Activated naive CD8-positive, alpha-beta T cell treated with anti-CD3 and anti-CD28 coated beads, Interleukin-2, amount 50 U/mL, for 16 hours (primary cell): ENCODE measurements around the gene SLC26A5.
A peak's percentile ranks its signal among the peaks of the same experiment; 100 is the strongest.
"Not testable (repeated sequence)": the region's sequence is repeated elsewhere in the genome, so short reads cannot be mapped to it uniquely, and the experiment has no call there.

Experiments
- DNase-seq: peaks from one replicate; pipeline ENCODE4 v3.0.0-alpha.2; 2020; ENCODE audit warnings: low read depth, low spot score

The SLC26A5 gene

DNA sequence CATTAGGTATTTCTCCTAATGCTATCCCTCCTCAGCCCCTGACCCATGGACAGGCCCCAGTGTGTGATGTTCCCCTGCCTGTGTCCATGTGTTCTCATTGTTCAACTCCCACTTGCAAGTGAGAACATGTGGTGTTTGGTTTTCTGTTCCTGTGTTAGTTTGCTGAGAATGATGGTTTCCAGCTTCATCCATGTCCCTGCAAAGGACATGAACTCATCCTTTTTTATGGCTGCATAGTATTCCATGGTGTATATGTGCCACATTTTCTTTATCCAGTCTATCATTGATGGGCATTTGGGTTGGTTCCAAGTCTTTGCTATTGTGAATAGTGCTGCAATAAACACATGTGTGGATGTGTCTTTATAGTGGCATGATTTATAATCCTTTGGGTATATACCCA, 46.3 kb downstream of the SLC26A5 start:
- DNase-seq, result not testable (repeated sequence)

DNA sequence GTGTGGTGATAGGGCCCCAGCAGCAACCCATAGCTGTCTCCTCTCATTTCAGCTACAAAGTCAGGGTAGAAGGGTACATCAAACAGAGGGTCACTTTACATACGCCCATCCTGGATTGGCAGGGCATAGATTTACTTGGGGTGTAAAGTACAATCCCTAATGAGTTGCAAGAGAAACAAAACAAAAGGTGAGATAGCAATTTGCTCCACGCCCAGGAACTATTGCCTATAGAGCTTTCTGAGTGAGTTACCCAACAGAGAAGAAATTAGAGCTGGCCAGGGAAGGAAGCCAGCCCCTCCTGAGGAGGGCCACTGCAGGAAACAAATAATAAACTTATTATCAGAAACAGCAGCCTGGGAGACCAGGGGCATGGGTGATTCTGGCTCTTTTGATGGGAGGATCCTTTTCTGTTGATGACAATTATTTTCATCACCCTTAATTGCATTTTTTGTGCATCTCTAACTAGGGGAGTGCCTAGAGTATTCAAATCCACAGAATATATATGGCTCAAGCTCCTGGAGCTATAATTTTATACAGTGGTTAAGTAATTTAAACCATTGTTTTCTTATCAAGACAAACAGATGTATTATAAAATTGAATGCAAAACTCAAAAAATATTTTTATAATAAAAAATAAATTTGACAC, 47.4 kb downstream of the SLC26A5 start:
- no peak for DNase-seq

DNA sequence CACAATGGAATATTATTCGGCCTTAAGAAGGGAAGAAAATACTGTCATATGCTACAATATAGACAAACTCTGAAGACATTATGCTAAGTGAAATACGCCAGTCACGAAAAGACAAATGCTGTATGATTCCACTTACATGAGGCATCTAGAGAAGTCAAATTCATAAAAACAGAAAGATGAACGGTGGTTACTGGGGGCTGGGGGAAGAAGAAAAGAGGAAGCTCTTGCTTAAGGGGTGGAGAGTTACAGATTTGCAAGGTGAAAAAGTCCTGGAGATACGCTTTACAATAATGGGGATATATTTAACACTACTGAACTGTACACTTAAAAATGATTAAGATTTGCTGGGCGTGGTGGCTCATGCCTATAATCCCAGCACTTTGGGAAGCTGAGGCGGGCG, 49.5 kb downstream of the SLC26A5 start:
- DNase-seq, result no peak

DNA sequence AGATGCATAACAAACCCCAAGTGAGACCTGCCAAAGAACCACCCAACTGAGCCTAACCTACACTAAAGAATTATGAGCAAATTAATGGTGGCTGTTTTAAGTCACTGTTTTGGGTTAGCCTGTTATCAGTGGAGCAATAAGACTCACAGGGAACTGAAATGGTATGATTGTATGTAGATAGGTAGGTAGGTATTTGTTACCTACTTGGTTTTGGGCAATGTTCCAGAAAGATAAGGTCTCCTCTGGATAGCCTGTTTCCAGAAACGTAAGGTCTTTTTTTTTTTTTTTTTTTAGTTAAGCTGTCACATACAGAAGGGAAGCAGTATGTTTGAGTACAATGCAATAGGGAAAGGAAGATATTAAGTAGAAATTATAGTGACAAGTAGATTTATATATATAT, 50.9 kb downstream of the SLC26A5 start:
- no peak for DNase-seq

DNA sequence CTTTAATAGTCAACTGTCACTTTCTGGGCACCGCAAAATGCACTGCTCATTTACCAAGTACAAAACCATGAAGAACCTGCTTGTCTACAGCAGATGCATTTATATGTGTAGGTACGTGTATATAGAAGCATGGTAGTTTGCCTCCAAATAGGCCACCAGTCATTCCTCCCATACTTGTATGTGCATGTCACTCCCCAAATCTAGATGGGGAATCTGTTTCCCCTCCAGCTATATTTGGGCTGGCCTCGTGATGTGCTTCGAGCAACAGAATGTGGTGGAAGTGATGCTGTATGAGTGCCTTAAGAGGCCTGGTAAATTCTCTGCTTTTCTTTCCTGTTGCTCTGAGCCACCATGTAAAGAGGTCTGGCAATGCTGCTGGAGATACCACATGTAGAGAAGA, 51.4 kb downstream of the SLC26A5 start:
- no peak for DNase-seq

DNA sequence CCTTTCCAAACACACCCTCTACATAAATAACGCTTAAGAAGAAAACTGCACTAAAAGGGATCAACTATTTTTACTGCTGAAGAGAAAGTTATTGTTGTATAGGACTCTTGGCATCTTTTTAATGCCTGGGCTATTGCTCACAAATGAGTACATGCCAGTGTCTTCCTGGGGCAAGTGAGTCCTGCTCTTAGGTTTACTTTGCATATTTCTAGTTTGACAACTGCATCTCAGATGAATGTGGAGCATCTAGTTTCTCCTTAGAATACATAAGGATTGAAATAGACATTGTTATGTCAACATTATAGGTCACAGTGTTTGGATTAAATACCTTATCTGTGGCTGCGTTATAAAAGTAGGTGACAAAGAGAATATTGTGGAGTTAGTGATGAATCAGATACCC, 54.0 kb downstream of the SLC26A5 start:
- no peak for DNase-seq

DNA sequence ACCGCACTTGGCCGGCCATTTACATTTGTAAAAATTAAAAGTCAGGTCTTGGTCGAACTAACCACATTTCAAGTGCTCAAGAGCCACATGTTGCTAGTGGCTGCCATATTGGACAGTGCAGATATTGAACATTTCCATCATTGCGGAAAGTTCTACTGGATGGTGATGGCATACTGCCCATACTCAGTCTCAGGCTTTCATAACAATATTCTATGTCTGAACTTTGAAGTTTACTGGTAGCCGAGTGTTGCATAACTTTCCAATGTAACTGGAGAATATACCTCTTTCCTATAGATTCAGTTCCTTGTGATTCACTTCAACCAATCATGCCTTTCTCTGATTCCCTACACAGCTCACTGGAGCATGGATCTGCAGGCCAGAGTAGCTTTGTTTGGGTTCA, 54.9 kb downstream of the SLC26A5 start:
- DNase-seq, result no peak

DNA sequence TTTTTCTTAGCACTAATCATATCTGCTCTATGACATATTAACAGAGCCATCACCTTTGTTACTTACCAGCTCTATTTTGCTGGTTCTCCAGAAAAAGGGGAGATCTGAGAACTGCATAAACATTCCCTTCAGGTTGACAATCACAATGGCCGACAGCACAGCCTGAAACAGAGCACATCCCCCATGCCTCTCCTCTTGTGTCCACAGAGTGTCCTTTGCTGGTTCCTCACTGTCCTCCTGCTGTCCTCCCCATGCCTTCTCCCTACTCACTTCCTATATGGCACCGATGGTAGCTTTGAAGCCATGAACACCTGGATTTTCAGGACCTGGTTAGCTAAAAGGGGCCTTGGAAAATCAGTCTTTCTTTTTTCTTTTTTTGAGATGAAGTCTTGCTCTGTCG, 56.7 kb downstream of the SLC26A5 start:
- no peak for DNase-seq

DNA sequence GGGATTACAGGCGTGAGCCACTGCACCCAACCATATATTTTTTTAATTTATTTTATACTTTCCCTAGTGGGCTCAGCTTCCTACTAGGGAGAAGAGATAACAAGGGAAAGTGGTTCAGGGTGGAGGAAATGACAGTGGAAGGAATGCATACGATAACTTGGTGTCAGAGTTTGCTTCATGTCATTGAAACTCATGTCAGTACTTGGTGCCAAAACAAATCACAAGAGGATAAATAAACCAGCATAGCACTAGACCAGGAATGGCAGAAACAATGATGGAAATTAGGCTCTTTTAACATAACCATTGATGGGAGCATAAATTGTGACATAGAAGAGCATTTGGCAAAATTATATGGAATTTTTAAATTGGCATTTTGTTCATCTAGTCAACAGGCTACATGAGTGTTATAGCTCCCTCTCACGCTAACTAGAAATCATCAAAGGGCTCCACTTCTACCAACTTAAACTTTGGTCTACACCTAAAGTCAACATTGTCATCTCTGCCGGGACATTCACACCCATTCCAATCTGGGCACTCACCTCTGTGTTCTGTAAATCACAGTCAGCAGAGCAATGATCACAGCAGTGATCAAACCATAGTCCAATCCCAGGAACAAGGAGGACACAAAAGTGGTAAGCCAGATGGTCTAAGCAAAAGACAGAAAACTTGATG, 57.4 kb downstream of the SLC26A5 start:
- DNase-seq, result no peak

DNA sequence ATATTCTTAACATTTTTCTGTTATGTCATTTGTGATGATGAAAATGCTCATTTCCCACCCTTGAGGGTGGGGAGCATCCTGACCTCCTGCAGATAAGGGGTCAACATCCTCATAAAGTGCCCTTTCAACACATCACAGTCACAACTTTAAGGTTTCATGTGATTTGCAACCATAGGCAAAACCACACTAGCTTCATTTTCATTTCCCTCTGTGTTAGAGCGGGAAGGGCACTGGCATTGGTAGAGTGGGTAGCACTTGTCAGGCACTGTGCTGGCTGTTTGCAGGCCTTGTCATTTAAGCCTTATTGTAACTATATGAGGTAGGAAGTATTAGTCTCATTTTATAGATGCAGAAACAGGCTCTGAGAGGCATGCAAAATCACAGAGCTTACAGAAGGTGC, 58.8 kb downstream of the SLC26A5 start:
- DNase-seq, result no peak

DNA sequence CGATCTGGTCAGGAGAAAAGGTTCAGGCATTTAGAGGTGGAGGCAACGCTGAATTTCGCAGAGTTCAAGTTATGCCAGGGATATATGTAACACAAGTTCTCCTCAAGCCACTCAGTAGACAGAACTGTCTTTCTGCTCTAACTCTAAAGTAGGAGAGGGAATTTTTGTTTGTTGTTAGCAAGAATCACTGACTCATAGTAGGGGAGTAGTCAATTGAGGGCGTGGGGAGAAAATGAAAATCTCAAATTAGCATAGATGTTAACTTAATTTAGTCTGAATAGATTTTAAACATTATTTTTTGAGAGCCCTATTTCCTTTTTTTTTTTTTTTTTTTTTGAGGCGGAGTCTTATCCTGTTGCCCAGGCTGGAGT, 64.0 kb downstream of the SLC26A5 start:
- DNase-seq, result no peak

DNA sequence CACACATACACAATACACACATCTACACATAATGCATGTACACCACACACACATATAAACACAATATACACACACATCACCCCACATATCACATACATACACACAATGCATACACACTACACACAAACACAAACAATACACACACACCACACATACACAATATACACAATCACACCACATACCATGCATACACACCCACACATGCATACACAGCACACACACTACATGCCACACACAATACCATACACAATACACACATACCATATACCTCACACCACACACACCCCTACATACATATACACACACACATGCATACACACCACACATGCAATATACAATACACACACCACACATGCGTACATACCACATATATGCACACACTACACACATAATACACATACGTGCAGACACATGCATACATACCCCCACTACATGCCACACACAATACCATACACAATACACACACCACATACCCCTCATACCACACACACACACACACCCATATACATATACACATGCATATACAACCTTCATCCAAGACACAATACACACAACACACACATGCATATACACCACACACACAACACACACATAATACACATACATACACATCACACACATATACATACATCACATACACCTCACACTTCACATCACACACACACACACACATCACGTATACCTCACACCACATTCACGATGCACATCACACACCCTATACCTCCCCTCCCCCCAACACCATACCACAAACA, 64.6 kb downstream of the SLC26A5 start:
- DNase-seq, result no peak

DNA sequence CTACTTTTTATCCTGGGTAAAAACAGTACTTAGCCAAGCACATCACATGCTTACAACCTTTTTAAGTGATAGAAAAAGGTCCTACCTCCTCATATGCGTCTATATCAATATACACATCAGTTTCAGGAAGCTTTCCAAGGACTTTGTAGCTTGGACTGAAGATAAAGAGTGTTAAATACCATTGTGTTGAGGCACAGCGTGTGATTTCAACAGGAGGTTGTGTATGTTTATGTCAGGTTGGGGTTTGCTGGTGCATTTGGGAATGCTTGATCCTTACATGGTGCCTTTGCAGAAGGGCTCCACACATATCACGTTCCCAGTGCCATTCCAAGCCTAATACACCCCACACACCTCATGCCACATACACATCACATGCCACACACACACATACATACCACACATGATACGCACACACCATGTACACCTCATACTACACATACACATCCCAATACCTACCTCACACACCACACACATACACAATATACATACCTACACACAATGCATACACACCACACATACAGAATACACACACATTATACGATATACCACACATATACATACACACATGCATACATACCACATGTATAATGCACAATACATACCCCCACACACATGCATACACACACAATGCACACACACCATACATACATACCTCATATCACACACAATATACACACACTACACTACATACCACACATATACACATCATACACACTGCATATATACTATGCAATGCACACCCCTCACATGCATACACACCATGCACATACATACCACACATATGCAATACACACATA, 65.4 kb downstream of the SLC26A5 start:
- no peak for DNase-seq

DNA sequence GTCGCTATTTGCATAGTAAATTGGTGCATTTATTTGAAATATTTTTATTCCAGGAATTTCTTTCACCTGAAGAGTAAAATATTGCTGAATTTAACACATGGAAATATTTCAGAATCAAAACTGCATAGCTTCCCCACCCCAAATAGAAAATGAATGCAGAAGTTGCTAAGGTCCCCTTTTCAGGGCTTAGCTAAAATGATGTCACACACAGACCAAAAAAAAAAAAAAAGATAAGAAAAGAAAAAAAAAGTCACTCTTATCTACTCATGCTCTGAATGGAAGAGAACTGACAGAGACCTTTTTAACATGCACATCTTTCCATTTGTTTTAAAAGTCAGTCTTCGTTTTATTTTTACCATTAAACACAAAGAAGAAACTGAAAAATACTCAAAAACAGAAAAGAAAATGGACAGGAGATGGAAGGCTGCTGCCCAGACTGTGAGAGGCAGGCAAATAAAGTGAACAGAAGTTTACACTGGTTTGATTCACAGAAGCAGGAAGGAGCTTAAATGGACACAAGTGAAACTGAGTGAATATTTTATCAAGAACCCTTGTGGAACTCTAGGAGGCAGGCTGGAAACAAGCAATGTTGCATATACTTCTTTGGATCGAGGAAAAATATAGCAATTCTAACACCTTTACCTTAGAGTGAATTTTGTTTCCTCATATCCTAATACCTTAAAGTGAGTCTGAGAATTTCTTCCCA, 66.6 kb downstream of the SLC26A5 start:
- no peak for DNase-seq

DNA sequence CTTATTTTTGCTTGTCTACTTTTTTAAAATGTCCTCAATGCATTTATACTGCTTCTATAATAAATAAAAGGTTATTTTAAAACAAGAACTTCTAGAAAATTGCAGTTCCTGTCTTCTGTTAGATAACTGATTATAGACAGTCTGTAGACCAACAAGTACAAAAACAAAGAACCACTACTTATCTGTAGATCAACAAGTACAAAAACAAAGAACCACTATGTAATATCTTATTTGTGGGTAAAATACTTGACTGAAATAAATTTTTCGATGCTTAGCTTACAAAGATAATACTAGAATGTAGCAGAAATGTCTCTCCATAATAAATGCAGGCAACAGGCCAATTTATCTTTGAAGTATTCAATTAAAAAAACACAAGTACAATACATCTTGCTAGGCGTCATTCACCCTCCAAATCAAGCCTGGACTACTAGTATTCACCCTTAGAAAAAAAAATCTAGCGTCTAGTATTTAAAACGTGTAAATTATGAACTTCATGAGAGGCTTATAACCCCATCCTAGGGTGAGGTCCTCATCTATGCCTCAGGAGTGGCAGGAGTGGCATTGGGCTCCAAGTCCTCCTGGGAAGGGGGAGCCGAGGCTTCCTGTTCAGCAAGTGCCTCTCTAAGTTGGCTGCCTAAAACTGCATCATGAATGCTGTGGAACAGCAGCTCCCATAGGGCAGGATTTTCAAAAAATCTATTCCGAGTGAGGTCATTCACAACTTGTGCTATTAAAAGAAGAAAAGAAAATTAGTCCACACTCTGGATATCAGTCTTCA, 72.0 kb downstream of the SLC26A5 start:
- DNase-seq, result no peak

DNA sequence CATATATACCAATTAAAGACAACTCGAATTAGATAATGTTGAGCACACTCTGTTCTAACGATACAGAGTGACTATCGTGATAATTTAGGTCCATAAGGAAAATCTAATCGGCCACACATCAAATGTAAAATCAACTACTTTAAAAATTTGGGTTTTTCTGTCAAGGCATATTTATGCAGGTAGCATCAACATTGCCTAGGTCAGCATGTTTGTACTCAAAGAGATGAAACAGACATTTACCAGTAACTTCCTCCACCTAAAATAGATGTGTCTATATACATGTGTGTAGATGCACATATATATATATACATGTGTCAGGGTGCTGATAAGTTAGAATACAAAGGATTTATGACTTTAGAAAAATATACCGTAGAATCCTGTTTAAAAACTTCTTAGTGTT, 76.6 kb downstream of the SLC26A5 start:
- no peak for DNase-seq

DNA sequence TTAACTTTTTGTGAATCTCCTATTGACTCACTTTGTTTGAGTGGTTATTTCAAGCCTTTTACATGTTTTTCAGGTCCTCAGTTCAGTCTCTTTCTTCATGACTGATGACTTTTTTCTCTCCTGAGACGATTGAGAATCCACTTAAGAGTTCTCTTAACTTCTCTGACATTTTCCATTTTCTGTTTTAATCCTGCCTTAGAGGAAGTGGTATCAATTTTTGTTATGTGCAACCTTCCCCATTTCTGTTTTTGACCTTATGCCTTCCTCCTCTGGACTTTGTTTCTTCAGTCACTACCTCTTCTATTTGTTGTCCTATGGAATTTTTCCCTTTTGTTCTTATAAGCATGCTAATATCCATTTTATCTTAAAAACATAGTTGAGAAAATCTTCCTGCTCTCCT, 96.2 kb downstream of the SLC26A5 start:
- no peak for DNase-seq

DNA sequence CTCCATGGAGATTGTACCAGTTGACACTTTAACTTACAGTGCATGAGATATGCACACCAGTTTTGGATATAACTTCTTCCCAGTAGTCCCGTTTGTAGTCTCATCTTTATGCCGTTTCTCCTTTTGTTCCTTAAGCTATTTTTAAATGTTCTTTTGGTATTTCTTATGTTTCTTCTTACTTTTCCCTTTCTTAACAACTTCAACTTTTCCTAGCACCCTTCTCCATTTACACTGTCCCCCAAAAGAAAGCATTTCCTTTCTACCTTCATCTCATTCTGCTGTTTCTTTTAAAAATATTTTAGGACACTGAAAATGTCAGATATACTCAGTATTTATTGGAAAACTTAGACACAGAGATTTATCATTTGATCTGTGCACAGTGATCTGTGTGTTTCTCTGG, 97.0 kb downstream of the SLC26A5 start:
- DNase-seq, result no peak

DNA sequence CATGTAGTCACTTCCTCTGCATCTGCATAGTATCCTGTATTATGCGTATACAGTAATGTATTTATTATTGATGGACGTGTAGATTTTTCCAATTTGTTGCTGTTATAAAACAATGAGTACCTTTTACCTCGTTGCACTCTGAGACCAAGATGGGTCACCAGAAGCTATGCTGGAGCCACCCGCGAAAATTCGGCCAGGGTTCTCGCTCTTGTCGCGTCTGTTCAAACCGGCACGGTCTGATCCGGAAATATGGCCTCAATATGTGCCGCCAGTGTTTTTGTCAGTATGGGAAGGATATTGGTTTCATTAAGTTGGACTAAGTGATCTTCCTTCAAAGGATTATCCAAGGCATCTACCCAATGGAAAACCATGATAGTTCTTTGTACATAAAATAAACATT, 97.6 kb downstream of the SLC26A5 start:
- no peak for DNase-seq

DNA sequence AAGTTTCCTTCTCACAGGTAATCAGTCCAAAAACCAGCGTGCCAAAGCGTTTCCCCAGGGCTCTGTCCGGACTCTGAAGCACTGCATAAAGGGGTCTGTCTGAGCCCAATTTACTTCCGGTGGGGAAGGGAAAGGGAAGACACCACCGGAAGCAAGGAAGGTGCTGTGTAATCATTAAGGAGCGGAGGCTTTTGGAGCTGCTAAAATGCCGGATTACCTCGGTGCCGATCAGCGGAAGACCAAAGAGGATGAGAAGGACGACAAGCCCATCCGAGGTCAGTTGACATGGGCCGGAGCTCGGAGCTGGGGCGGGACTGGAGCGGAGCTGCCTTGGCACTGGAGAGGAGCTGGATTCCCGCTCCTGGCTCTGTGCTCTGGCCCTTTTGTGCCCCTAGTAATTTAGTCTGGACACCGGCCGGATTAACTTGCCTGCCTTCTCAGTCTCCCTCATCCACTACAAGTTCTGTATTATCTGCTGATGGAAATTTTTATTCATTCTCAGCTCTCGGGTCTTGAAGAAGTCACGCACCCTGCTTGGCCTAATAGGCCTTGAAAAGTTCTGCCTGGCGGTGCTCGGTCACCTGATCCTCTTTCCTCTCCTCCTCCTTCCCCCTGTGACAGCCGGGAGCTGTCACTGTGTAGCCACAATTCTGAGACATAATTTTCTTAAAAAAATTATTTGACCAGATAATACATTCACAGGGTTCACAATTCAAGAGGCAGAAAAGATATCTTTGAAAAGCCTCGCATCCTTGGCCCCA, 98.3 kb downstream of the SLC26A5 start, which contains the start of gene PSMC2:
Gene PSMC2 (plus strand): TSS at position 137 of the 761 bp plus-strand sequence. CDS start 69 bp downstream, at position 206.
- peak; percentile 65 for DNase-seq
